IMR-90 (cell line): ENCODE results near the gene RAC2. TPM values are rescaled to one million over a fixed set of nuclear protein-coding genes. Genes with fewer than 3 reads are reported as not detected.

Experiments
- ATAC-seq: fragments of 200-7000 bp; cut with Tn5 transposase; 2 replicates; pipeline ENCODE4 v1.9.1; 2020; ENCODE audit warnings: low read depth, mild to moderate bottlenecking, moderate library complexity
- BruUV-seq: library from RNA; stranded (reverse); fragments of 400-500 nt; replicated peaks from 2 replicates; lab custom pipeline; 2021; lab: Mats Ljungman, UMichigan
- CTCF ChIA-PET: fragments of 300-600 bp; formaldehyde crosslinking; extraction: SDS; loops from one replicate; lab custom pipeline; 2021; ENCODE audit warnings: antibody characterized with exemption; lab: Yijun Ruan, JAX
- POLR2A ChIA-PET: fragments of 300-600 bp; sonication (Branson Sonifier 250); formaldehyde crosslinking; loops from one replicate; lab custom pipeline; 2022; ENCODE audit warnings: antibody characterized with exemption; ENCODE audit not compliant: unreplicated experiment; lab: Charles Lee
- DNase-seq: peaks from one replicate; pipeline ENCODE4 v3.0.0; 2013
- H2AFZ ChIP-seq: replicated peaks from 2 replicates; pipeline ENCODE3; 2013; ENCODE audit warnings: low read length, mild to moderate bottlenecking; ENCODE audit not compliant: poor library complexity
- H2AK5ac ChIP-seq: 2 replicates; pipeline ENCODE4 v1.6.1; 2013; ENCODE audit warnings: low read depth, low read length, inconsistent platforms
- H2AK9ac ChIP-seq: replicated peaks from 2 replicates; pipeline ENCODE3; 2013; ENCODE audit warnings: mild to moderate bottlenecking, low read depth, low read length, moderate library complexity; ENCODE audit not compliant: poor library complexity
- H2BK120ac ChIP-seq: 2 replicates; pipeline ENCODE4 v1.6.1; 2013; ENCODE audit warnings: low read depth, low read length, inconsistent platforms
- H2BK15ac ChIP-seq: 3 replicates; pipeline ENCODE4 v1.6.1; 2013; ENCODE audit warnings: low read depth, low read length, inconsistent platforms
- H2BK20ac ChIP-seq: 2 replicates; pipeline ENCODE4 v1.6.1; 2013; ENCODE audit warnings: low read depth, mild to moderate bottlenecking, inconsistent platforms, low read length, moderate library complexity
- H2BK5ac ChIP-seq: 2 replicates; pipeline ENCODE4 v1.6.1; 2013; ENCODE audit warnings: mild to moderate bottlenecking, low read depth, low read length, inconsistent platforms; ENCODE audit not compliant: poor library complexity, severe bottlenecking
- H3K14ac ChIP-seq: replicated peaks from 2 replicates; pipeline ENCODE4 v1.6.1; 2013; ENCODE audit warnings: low read depth, low read length, inconsistent platforms
- H3K18ac ChIP-seq: 2 replicates; pipeline ENCODE4 v1.6.1; 2013; ENCODE audit warnings: low read depth, low read length, control low read depth
- H3K23ac ChIP-seq: 2 replicates; pipeline ENCODE4 v1.6.1; 2013; ENCODE audit warnings: low read depth, low read length, inconsistent platforms
- H3K27ac ChIP-seq: 2 replicates; pipeline ENCODE4 v1.5.1; 2013; ENCODE audit warnings: mild to moderate bottlenecking, control low read depth, low read length; ENCODE audit not compliant: insufficient read depth
- H3K27me3 ChIP-seq: 2 replicates; pipeline ENCODE4 v1.6.1; 2013; ENCODE audit warnings: low read length; ENCODE audit not compliant: control insufficient read depth, insufficient read depth
- H3K36me3 ChIP-seq: 2 replicates; pipeline ENCODE4 v1.6.1; 2013; ENCODE audit warnings: low read length, mixed read lengths; ENCODE audit not compliant: control insufficient read depth, insufficient read depth
- H3K4ac ChIP-seq: 2 replicates; pipeline ENCODE4 v1.6.1; 2013; ENCODE audit warnings: low read depth, low read length, inconsistent platforms
- H3K4me1 ChIP-seq: 2 replicates; pipeline ENCODE4 v1.6.1; 2013; ENCODE audit warnings: low read length, mixed read lengths; ENCODE audit not compliant: control insufficient read depth, insufficient read depth
- H3K4me2 ChIP-seq: 2 replicates; pipeline ENCODE4 v1.6.1; 2013; ENCODE audit warnings: low read depth, mild to moderate bottlenecking, control low read depth, low read length, moderate library complexity
- H3K4me3 ChIP-seq: 2 replicates; pipeline ENCODE4 v1.5.1; 2013; ENCODE audit warnings: low read depth, mild to moderate bottlenecking, control low read depth, low read length, moderate library complexity; ENCODE audit not compliant: insufficient read depth
- H3K56ac ChIP-seq: 2 replicates; pipeline ENCODE4 v1.6.1; 2013; ENCODE audit warnings: low read length, inconsistent platforms; ENCODE audit not compliant: insufficient read depth; ENCODE audit errors: extremely low read depth
- H3K79me1 ChIP-seq, 2 experiments: 2 replicates each; pipeline ENCODE4 v1.6.1; 2013; ENCODE audit warnings: low read length in 2 of 2, inconsistent platforms in 1 of 2, low read depth in 1 of 2
- H3K9ac ChIP-seq: 2 replicates; pipeline ENCODE4 v1.6.1; 2013; ENCODE audit warnings: low read depth, low read length, control low read depth
- H3K9me1 ChIP-seq: 2 replicates; pipeline ENCODE4 v1.6.1; 2013; ENCODE audit warnings: low read length, inconsistent platforms; ENCODE audit not compliant: insufficient read depth
- H3K9me3 ChIP-seq: 2 replicates; pipeline ENCODE4 v1.6.1; 2013; ENCODE audit warnings: low read length; ENCODE audit not compliant: control insufficient read depth, insufficient read depth
- H4K20me1 ChIP-seq: 2 replicates; pipeline ENCODE4 v1.6.1; 2013; ENCODE audit warnings: low read length, inconsistent platforms; ENCODE audit not compliant: insufficient read depth
- H4K5ac ChIP-seq: 2 replicates; pipeline ENCODE4 v1.6.1; 2013; ENCODE audit warnings: mild to moderate bottlenecking, low read depth, low read length, control low read depth
- H4K8ac ChIP-seq, 2 experiments: 2 replicates each; pipeline ENCODE4 v1.6.1; 2013; ENCODE audit warnings: low read depth in 2 of 2, low read length in 2 of 2, control low read depth in 1 of 2, inconsistent platforms in 1 of 2
- H4K91ac ChIP-seq: 2 replicates; pipeline ENCODE4 v1.6.1; 2013; ENCODE audit warnings: low read depth, low read length, inconsistent platforms; ENCODE audit not compliant: insufficient read depth
- BHLHE40 ChIP-seq: fragments of 150-350 bp; IDR thresholded peaks from 2 replicates; pipeline ENCODE4 v1.6.1; 2016; ENCODE audit warnings: mild to moderate bottlenecking, low read depth, low read length
- CEBPB ChIP-seq: IDR thresholded peaks from 2 replicates; pipeline ENCODE4 v1.6.1; 2012; ENCODE audit warnings: low read depth, low read length, improper control_type of control experiment
- CHD1 ChIP-seq: IDR thresholded peaks from 2 replicates; pipeline ENCODE4 v1.6.1; 2012; ENCODE audit warnings: low read depth, low read length, improper control_type of control experiment
- FOS ChIP-seq: fragments of 150-350 bp; IDR thresholded peaks from 2 replicates; pipeline ENCODE4 v1.6.1; 2016; ENCODE audit warnings: low read depth, low read length
- MAFK ChIP-seq: IDR thresholded peaks from 2 replicates; pipeline ENCODE4 v1.6.1; 2012; ENCODE audit warnings: low read depth, low read length, improper control_type of control experiment
- MAZ ChIP-seq: IDR thresholded peaks from 2 replicates; pipeline ENCODE4 v1.6.1; 2012; ENCODE audit warnings: low read depth, mild to moderate bottlenecking, low read length, improper control_type of control experiment, moderate library complexity, borderline replicate concordance
- MXI1 ChIP-seq: IDR thresholded peaks from 2 replicates; pipeline ENCODE4 v1.6.1; 2012; ENCODE audit warnings: low read depth, mild to moderate bottlenecking, low read length, moderate library complexity, borderline replicate concordance
- NFE2L2 ChIP-seq: fragments of 150-350 bp; IDR thresholded peaks from 2 replicates; pipeline ENCODE4 v1.6.1; 2016; ENCODE audit warnings: low read depth, mild to moderate bottlenecking, low read length
- POLR2A ChIP-seq: IDR thresholded peaks from 2 replicates; pipeline ENCODE4 v1.6.1; 2012; ENCODE audit warnings: mild to moderate bottlenecking, low read depth, low read length
- RAD21 ChIP-seq: IDR thresholded peaks from 2 replicates; pipeline ENCODE4 v1.6.1; 2012; ENCODE audit warnings: low read length, improper control_type of control experiment
- RCOR1 ChIP-seq: IDR thresholded peaks from 2 replicates; pipeline ENCODE4 v1.6.1; 2012; ENCODE audit warnings: mild to moderate bottlenecking, low read length, improper control_type of control experiment; ENCODE audit not compliant: insufficient replicate concordance
- RFX5 ChIP-seq: IDR thresholded peaks from 2 replicates; pipeline ENCODE4 v1.8.0; 2012; ENCODE audit warnings: low read depth, mild to moderate bottlenecking, low read length, moderate library complexity
- SMC3 ChIP-seq: fragments of 150-350 bp; IDR thresholded peaks from 2 replicates; pipeline ENCODE4 v1.6.1; 2016; ENCODE audit warnings: low read depth, mild to moderate bottlenecking, antibody characterized with exemption, low read length, moderate library complexity
- WGBS, 2 experiments: methylation state at CpG; one replicate each; pipeline versions ENCODE4 v1.1.5 to v1.1.7; 2013; ENCODE audit warnings: missing lambda C conversion rate in 2 of 2; ENCODE audit not compliant: insufficient read length in 1 of 2; ENCODE audit errors: extremely low coverage in 2 of 2; 5-methylcytosine and 5-hydroxymethylcytosine counted together
- dilution Hi-C: fragments of 300-500 bp; cut with HindIII; formaldehyde crosslinking; loops from one replicate; pipeline ENCODE4 v1.14.3; 2018; ENCODE audit warnings: low sequenced_read_pairs; ENCODE audit not compliant: unreplicated experiment
- in situ Hi-C: fragments of 300-500 bp; cut with MboI; formaldehyde crosslinking; loops from 3 replicates; pipeline ENCODE4 v1.14.3; 2019; ENCODE audit warnings: low sequenced_read_pairs, inconsistent platforms, mixed read lengths
- intact Hi-C: fragments of 100-400 bp; cut with micrococcal nuclease; formaldehyde crosslinking; loops from 2 replicates; pipeline ENCODE4 v1.10.0; 2022
- polyA plus RNA-seq, 3 experiments: library from polyadenylated mRNA; depleted of rRNA; stranded (reverse); fragments of >200 nt; gene quantifications; 2 replicates each; pipeline ENCODE4 v1.2.3, GENCODE V29; 2012; ENCODE audit warnings: low replicate concordance in 1 of 3
- total RNA-seq: library from RNA; depleted of rRNA; stranded (reverse); fragments of >200 nt; gene quantifications from 2 replicates; pipeline ENCODE4 v1.2.3, GENCODE V29; 2012
- TF ChIP-seq, protein P1 (sequence below): fragments of 150-350 bp; IDR thresholded peaks from 2 replicates; pipeline ENCODE4 v1.6.1; 2017; ENCODE audit warnings: mild to moderate bottlenecking, antibody characterized with exemption, low read length, low read depth
- TF ChIP-seq, protein P2 (sequence below): conservative IDR thresholded peaks from 2 replicates; pipeline ENCODE4 v1.5.1; 2012; ENCODE audit warnings: mild to moderate bottlenecking, low read depth, low read length, improper control_type of control experiment
- TF ChIP-seq, protein P3 (sequence below): fragments of 150-350 bp; IDR thresholded peaks from 2 replicates; pipeline ENCODE4 v1.6.1; 2016; ENCODE audit warnings: low read depth, mild to moderate bottlenecking, low read length, moderate library complexity, borderline replicate concordance

Gene RAC2
- total and polyA plus RNA-seq, 2 of the 4 experiments (the other 2 are of a cell fraction): 10.0 to 72.3 TPM

DNA sequence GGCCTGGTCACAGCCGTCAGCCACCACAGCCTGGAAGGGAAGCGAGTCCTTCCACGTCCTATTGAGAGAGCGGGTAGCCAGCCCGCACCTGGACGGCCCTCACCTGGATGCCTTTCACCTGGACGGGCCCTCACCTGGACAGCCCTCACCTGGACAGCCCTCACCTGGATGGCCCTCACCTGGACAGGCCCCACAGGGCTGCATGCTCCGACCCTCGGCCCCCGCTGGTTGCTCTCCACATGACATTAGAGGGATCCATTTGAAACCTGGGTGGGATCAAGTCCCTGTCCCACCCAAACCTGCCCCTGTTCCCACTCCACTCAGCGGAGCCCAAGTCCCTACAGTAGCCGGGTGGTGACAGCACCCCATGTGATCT lies 59.7 kb downstream of the RAC2 start:
- ChIA-PET POLR2A (no interaction called here), CTCF (no interaction called here)
- Histone ChIP-seq H2AFZ (no peak overlapping the region), H2AK5ac (no peak overlapping the region), H2BK5ac (no peak overlapping the region), H4K20me1 (no peaks in the 10 kb centered on the region), H3K4me2 (no peak overlapping the region), H3K14ac (no peak overlapping the region), H3K79me1 (peaks cover 0 to 21% of the 10 kb centered on the region in 2 experiments; a peak in 3 of 4 replicates), H3K23ac (no peak overlapping the region), H4K5ac (no peak overlapping the region), H3K9ac (no peak overlapping the region), H3K9me1 (peaks cover 8% of the 10 kb centered on the region), H2BK20ac (no peak overlapping the region), H3K9me3 (no peaks in the 10 kb centered on the region), H3K36me3 (peaks cover 10% of the 10 kb centered on the region; the same call in 1 of the 2 replicates), H4K8ac (no peak overlapping the region), H3K56ac (no peak overlapping the region), H3K18ac (no peak overlapping the region), H3K4me3 (no peak overlapping the region), H3K4me1 (peaks cover 18% of the 10 kb centered on the region), H3K27me3 (no peaks in the 10 kb centered on the region), H4K91ac (no peak overlapping the region), H3K27ac (no peak overlapping the region), H3K4ac (no peak overlapping the region), H2BK120ac (no peak overlapping the region), H2BK15ac (no peak overlapping the region), H2AK9ac (peak overlapping the region; percentile 45)
- ATAC-seq (no peak), DNase-seq (no peak)
- 83% methylated on average over 6 of the region's 12 CpGs; no CpG with 5 or more reads in 1 of the 2 experiments for WGBS, 2 experiments
- no peak for TF ChIP-seq RFX5
- TF ChIP-seq MAZ: no peak
- TF ChIP-seq CHD1: no peak
- TF ChIP-seq NFE2L2: no peak
- TF ChIP-seq, protein P1, sequence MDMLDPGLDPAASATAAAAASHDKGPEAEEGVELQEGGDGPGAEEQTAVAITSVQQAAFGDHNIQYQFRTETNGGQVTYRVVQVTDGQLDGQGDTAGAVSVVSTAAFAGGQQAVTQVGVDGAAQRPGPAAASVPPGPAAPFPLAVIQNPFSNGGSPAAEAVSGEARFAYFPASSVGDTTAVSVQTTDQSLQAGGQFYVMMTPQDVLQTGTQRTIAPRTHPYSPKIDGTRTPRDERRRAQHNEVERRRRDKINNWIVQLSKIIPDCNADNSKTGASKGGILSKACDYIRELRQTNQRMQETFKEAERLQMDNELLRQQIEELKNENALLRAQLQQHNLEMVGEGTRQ: no peak
- no peak for TF ChIP-seq CEBPB
- TF ChIP-seq, protein P2, sequence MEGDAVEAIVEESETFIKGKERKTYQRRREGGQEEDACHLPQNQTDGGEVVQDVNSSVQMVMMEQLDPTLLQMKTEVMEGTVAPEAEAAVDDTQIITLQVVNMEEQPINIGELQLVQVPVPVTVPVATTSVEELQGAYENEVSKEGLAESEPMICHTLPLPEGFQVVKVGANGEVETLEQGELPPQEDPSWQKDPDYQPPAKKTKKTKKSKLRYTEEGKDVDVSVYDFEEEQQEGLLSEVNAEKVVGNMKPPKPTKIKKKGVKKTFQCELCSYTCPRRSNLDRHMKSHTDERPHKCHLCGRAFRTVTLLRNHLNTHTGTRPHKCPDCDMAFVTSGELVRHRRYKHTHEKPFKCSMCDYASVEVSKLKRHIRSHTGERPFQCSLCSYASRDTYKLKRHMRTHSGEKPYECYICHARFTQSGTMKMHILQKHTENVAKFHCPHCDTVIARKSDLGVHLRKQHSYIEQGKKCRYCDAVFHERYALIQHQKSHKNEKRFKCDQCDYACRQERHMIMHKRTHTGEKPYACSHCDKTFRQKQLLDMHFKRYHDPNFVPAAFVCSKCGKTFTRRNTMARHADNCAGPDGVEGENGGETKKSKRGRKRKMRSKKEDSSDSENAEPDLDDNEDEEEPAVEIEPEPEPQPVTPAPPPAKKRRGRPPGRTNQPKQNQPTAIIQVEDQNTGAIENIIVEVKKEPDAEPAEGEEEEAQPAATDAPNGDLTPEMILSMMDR: no peak
- no peak for TF ChIP-seq BHLHE40
- TF ChIP-seq FOS: no peak
- no peak for TF ChIP-seq RAD21
- TF ChIP-seq MAFK: no peak
- TF ChIP-seq RCOR1: no peak
- TF ChIP-seq MXI1: no peak
- TF ChIP-seq POLR2A: no peak
- TF ChIP-seq SMC3: no peak
- TF ChIP-seq, protein P3, sequence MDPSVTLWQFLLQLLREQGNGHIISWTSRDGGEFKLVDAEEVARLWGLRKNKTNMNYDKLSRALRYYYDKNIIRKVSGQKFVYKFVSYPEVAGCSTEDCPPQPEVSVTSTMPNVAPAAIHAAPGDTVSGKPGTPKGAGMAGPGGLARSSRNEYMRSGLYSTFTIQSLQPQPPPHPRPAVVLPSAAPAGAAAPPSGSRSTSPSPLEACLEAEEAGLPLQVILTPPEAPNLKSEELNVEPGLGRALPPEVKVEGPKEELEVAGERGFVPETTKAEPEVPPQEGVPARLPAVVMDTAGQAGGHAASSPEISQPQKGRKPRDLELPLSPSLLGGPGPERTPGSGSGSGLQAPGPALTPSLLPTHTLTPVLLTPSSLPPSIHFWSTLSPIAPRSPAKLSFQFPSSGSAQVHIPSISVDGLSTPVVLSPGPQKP: no peak
- in situ Hi-C loops: no loop called here
- intact Hi-C loops: no loop called here
- no TSS peak for BruUV-seq
- dilution Hi-C loops: no loop called here
